Mesothelial cell of epicardium (in vitro differentiated cells): ENCODE measurements around the gene FAM107B. TPM values are rescaled to one million over a fixed set of nuclear protein-coding genes. Genes with fewer than 3 reads are reported as not detected.
"Not testable (repeated sequence)": the region's sequence is repeated elsewhere in the genome, so short reads cannot be mapped to it uniquely, and the experiment has no call there.

ENCODE experiments used
- DNase-seq, 2 experiments: peaks; one replicate each; pipeline ENCODE4 v3.0.0; 2021; ENCODE audit warnings: low spot score in 2 of 2; ENCODE audit not compliant: unreplicated experiment in 2 of 2
- H3K27ac Mint-ChIP-seq: 2 replicates; pipeline ENCODE4 v1.8.0; 2021; ENCODE audit warnings: mixed read lengths
- H3K27me3 Mint-ChIP-seq: 2 replicates; pipeline ENCODE4 v1.8.0; 2021; ENCODE audit warnings: low read depth, mixed read lengths
- H3K36me3 Mint-ChIP-seq: 2 replicates; pipeline ENCODE4 v1.8.0; 2021; ENCODE audit warnings: mixed read lengths
- H3K4me1 Mint-ChIP-seq: 2 replicates; pipeline ENCODE4 v1.8.0; 2021; ENCODE audit warnings: mixed read lengths
- H3K4me3 Mint-ChIP-seq: 2 replicates; pipeline ENCODE4 v1.8.0; 2021; ENCODE audit warnings: mild to moderate bottlenecking, moderate library complexity, mixed read lengths
- H3K9me3 Mint-ChIP-seq: 2 replicates; pipeline ENCODE4 v1.8.0; 2021; ENCODE audit warnings: mixed read lengths
- total RNA-seq: library from RNA; stranded (reverse); gene quantifications from 3 replicates; pipeline ENCODE4 v1.2.1, GENCODE V29; 2021
- TF ChIP-seq, protein P1 (sequence below): fragments of 200-600 bp; sonication (generic); IDR thresholded peaks from one replicate; pipeline ENCODE4 v1.5.0; 2021; ENCODE audit warnings: antibody characterized with exemption; ENCODE audit not compliant: unreplicated experiment

Gene FAM107B
- total RNA-seq, 1 donor from 2014 or later: 23.5 TPM

- Mint-ChIP-seq H3K4me1 (no peaks in the 10 kb centered on the region), H3K9me3 (peaks cover 23% of the 10 kb centered on the region), H3K4me3 (no peak overlapping the region), H3K36me3 (peaks cover 3% of the 10 kb centered on the region), H3K27ac (no peak overlapping the region), H3K27me3 (no peaks in the 10 kb centered on the region)
- TF ChIP-seq, protein P1, sequence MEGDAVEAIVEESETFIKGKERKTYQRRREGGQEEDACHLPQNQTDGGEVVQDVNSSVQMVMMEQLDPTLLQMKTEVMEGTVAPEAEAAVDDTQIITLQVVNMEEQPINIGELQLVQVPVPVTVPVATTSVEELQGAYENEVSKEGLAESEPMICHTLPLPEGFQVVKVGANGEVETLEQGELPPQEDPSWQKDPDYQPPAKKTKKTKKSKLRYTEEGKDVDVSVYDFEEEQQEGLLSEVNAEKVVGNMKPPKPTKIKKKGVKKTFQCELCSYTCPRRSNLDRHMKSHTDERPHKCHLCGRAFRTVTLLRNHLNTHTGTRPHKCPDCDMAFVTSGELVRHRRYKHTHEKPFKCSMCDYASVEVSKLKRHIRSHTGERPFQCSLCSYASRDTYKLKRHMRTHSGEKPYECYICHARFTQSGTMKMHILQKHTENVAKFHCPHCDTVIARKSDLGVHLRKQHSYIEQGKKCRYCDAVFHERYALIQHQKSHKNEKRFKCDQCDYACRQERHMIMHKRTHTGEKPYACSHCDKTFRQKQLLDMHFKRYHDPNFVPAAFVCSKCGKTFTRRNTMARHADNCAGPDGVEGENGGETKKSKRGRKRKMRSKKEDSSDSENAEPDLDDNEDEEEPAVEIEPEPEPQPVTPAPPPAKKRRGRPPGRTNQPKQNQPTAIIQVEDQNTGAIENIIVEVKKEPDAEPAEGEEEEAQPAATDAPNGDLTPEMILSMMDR: no peak
- no peak for DNase-seq
Observed at GRCh38 chr10:14661818-14662217, 112.9 kb downstream of the FAM107B start.

DNA sequence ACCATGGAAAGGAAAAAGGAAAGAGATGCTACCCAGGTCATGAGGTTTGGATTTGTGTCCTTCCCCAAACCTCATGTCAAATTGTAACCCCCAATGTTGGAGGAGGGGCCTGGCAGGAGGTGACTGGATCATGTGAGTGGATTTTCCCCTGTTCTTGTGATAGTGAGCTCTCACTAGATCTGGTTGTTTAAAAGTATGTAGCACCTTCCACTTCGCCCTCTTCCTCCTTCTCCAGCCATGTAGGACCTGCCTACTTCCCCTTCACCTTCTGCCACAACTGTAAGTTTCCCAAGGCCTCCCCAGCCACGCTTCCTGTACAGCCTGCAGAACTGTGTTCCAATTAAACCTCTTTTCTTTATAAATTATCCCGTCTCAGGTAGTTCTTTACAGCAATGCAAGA lies 113.9 kb downstream of the FAM107B start:
- H3K27me3 Mint-ChIP-seq: no peaks in the 10 kb centered on the region
- no peak overlapping the region for H3K4me3 Mint-ChIP-seq
- H3K4me1 Mint-ChIP-seq: peaks cover under 1% of the 10 kb centered on the region
- H3K36me3 Mint-ChIP-seq: peaks cover 3% of the 10 kb centered on the region
- no peak for DNase-seq
- TF ChIP-seq, protein P1: no peak
- H3K27ac Mint-ChIP-seq: no peak overlapping the region
- H3K9me3 Mint-ChIP-seq: peaks cover 17% of the 10 kb centered on the region

DNA sequence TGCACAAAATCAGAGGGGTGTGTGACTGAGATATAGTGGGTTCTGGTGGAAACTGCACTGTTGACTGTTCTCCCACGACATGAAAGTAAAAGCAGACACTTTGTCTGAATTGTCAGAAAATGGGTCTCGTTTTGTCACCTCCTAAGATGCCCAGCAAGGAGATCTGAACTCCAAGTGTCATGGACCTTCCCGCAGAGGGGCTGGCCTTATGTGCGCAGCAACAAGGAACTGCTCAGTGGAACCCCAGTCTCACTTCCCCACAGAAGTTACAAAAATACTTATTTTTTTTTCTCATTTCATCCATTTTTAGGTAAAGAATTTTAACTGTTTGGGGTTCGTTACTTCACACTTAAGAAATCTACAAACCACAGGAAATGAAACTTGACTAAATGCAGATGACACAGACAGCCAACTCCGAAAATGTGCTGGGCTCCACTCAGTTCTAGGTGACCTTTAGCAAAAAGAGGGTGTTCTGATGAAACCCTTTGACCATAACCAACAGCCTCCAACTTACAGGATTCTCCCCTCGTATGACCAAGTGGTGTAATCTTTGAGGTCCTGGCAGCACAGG lies 115.0 kb downstream of the FAM107B start:
- TF ChIP-seq, protein P1: no peak
- peaks cover 11% of the 10 kb centered on the region for H3K4me1 Mint-ChIP-seq
- no peaks in the 10 kb centered on the region for H3K27me3 Mint-ChIP-seq
- H3K36me3 Mint-ChIP-seq: peaks cover 3% of the 10 kb centered on the region
- DNase-seq: no peak
- no peak overlapping the region for H3K27ac Mint-ChIP-seq
- H3K9me3 Mint-ChIP-seq: peaks cover 16% of the 10 kb centered on the region
- no peak overlapping the region for H3K4me3 Mint-ChIP-seq

- H3K27ac Mint-ChIP-seq, H3K36me3 Mint-ChIP-seq, H3K4me3 Mint-ChIP-seq, DNase-seq, H3K27me3 Mint-ChIP-seq: not testable (repeated sequence)
- H3K9me3 Mint-ChIP-seq: peaks cover 16% of the 10 kb centered on the region
- H3K4me1 Mint-ChIP-seq: peaks cover 17% of the 10 kb centered on the region
Observed at GRCh38 chr10:14659137-14659536, 115.6 kb downstream of the FAM107B start.

- TF ChIP-seq, protein P1: no peak
- DNase-seq: no peak
- Mint-ChIP-seq H3K4me1 (peaks cover 23% of the 10 kb centered on the region), H3K27ac (no peak overlapping the region), H3K36me3 (peaks cover 3% of the 10 kb centered on the region), H3K27me3 (no peaks in the 10 kb centered on the region), H3K4me3 (no peak overlapping the region), H3K9me3 (peaks cover 16% of the 10 kb centered on the region)
Observed at GRCh38 chr10:14658331-14659127, 116.2 kb downstream of the FAM107B start.

- no peak overlapping the region for H3K27ac Mint-ChIP-seq
- peaks cover 13% of the 10 kb centered on the region for H3K9me3 Mint-ChIP-seq
- TF ChIP-seq, protein P1: no peak
- no peak for DNase-seq
- H3K4me3 Mint-ChIP-seq: no peak overlapping the region
- peaks cover 3% of the 10 kb centered on the region for H3K36me3 Mint-ChIP-seq
- H3K27me3 Mint-ChIP-seq: no peaks in the 10 kb centered on the region
- H3K4me1 Mint-ChIP-seq: peaks cover 44% of the 10 kb centered on the region
Observed at GRCh38 chr10:14656052-14656730, 118.5 kb downstream of the FAM107B start.
